NCI-H1694 treated with DMSO at 0.1 percent for 48 hours (cell line): Measurements from ENCODE around the gene PIP5K1C.

Source experiments
- DNase-seq: peaks from one replicate; lab custom pipeline; 2025; lab: John Stamatoyannopoulos, UW

The PIP5K1C gene

DNA sequence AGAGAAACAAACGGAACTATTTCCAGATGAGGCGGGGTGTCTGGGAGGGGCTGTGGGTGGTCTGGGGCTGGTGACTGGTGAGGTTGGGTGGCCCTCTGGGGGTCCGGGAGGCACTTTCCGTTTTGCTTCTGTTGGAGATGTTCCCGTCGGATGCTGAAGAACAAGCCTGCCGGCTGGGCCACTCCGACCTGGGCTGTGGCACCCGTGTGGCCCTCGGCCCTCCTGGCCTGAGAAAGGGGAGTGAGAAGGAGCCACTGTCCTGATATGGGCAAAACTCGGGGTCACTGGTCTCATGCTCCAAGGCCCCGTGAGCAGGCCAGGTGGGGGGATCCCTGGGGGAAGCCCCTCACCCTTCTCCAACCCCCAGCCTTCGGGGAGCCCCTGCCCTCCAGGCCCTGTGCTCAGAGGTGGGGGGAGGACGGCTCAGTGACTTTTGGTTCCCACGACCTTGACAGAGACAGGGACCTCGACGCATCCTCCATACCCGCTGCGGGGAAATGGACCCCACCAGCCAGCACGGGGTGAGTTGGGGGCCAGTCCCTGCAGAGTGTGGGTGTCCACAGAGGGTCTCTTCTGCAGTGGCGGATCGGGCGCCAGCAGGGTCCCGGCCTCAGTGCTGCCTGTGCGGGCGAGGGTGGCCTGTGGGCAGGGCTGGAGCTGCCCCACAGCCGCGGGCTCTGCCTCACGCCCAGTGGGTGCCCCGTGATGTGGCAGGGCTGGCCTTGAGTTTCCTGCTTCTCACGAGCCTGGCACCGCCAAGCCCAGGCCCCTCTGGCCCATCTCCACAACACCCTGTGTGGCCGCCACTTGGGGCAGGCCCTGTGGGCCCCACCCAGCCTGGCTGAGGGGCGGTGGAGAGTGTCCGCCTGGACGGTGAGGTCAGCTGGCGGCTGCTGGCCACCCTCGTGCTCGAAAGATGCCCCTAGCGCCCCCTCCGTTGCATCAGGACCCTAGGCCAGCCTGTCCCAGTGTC is 89.2 kb downstream of the PIP5K1C start:
- no peak for DNase-seq

DNA sequence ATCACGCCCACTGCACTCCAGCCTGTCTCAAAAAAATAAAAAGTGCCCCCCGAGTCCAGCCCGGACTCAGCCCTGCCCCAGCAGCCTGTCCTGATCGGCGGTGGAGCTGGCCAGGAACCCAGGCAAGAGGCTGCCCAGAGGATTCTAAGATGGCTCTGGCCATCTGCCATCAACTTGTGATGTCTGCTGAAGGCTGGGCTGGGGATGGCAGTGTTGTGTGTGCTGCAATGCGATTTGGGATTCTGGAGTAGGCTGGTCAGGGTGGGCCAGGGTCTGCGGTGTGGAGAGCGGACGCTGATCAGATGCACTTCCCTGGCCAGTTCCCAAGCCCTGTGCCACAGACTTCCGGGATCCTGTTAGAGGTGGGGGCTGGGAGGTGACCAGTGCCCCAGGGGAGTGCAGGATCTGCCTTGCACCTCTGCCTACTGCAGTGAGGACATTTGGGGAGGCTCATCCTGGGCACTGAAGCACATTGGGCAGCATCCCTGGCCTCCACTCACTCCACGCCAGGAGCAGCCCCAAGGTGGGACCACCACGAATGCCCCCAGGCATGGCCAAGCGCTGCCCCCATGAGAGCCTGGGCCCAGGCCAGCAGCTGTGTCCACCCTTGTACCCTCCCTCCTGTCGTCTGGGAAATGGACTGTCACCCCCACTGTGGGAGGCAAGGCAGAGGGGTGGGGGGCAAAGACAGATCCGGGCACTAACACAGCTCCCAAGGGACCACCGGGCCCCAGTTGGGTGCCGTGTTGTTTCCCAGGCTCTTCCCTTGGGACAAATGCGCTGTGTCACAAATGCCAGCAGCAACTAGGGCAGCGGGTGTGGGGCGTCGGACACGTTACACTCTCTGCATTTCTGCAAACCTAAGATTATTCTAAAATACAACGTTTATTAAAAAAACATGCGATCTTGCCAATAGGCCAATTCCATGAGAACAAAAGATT is 90.2 kb downstream of the PIP5K1C start:
- no peak for DNase-seq

GRCh38 chr19:3608750-3609322 is 91.4 kb downstream of the PIP5K1C start:
- no peak for DNase-seq

GRCh38 chr19:3608079-3608641 is 92.1 kb downstream of the PIP5K1C start:
- no peak for DNase-seq

GRCh38 chr19:3607303-3608078 is 92.8 kb downstream of the PIP5K1C start:
- no peak for DNase-seq

DNA sequence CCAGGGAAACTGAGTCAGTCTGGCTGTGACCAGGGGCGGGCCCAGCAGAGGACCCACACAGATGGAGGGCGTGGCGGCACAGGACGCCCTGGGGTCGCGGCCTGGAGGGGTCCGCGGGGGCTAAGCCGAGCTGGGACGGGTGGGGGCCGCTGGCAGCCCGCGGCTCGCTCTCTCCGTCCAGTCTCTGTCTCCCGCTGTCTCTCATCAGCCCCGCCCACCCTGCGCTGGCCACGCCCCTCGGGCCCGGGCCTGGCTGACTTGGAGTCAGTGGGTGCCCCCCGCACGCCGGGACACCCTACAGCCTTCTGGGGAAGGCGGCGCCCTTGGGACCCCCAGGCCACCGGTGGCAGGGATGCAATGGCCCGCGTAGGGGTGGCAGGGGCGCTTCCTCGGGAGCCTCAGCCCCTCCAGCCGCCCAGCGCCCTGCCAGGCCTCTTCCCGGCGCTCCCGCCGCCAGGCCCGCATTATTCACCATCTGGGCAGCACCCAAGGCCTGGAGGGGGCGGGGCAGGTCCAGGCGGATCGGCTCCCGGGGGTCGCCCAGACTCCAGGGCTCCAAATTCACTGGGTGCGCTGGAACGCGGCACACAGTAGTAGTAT is 93.5 kb downstream of the PIP5K1C start, which contains the start of gene TBXA2R:
Gene TBXA2R, minus strand, starts transcription at position 186 of the 600 bp plus-strand sequence. CDS start 6,241 bp downstream, outside the sequence.
- no peak for DNase-seq

- no peak for DNase-seq
Measured at GRCh38 chr19:3606174-3606689, 94.0 kb downstream of the PIP5K1C start.

DNA sequence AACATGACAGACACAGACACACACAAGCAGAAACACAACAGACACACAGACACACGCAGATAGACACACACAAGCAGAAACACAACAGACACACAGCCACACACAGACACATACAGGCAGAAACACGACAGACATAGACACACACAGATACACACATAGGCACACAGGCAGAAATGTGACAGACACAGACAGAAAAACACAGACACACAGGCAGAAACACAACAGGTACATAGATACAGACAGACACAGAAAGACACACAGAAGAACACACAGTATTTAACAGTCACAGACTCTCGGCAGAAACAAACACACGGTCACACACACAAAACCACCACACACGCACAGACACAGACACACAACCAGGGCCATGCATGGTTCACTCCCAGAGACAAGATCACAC is 94.5 kb downstream of the PIP5K1C start:
- no peak for DNase-seq

DNA sequence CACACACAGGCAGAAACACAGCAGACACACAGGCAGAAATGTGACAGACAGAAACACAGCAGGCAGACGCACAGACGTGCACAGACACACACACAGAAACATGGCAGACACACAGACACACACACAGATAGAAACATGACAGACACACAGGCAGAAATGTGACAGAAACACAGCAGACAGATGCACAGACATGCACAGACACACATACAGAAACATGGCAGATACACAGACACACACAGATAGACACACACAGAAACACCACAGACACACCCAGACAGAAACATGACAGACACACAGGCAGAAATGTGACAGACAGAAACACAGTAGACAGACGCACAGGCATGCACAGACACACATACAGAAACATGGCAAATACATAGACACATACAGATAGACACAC is 94.9 kb downstream of the PIP5K1C start:
- no peak for DNase-seq

- no peak for DNase-seq
Measured at GRCh38 chr19:3604987-3605343, 95.3 kb downstream of the PIP5K1C start.

GRCh38 chr19:3604227-3604986 is 95.9 kb downstream of the PIP5K1C start:
- no peak for DNase-seq

GRCh38 chr19:3603121-3603811 is 97.0 kb downstream of the PIP5K1C start:
- no peak for DNase-seq

- no peak for DNase-seq
Measured at GRCh38 chr19:3601021-3601420, 99.2 kb downstream of the PIP5K1C start.

DNA sequence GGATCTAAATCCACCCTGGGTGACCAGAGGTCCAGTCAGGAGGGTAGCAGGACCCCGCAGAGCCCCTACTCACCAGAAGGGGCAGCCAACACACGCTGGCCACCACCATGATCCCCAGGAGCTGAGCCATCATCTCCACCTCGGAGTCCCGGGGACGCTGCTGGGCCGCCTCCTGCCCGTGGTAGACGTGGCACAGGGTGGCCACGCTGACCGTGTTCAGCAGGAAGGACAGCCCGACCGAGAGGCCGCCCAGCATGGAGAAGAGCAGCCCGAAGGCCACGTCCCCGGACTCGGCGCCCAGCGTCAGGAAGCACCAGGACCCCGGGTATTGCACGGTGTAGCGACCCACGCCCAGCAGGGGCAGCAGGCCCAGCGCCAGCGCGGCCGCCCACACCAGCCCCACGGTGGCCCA is 100.5 kb downstream of the PIP5K1C start:
- DNase-seq: no peak

DNA sequence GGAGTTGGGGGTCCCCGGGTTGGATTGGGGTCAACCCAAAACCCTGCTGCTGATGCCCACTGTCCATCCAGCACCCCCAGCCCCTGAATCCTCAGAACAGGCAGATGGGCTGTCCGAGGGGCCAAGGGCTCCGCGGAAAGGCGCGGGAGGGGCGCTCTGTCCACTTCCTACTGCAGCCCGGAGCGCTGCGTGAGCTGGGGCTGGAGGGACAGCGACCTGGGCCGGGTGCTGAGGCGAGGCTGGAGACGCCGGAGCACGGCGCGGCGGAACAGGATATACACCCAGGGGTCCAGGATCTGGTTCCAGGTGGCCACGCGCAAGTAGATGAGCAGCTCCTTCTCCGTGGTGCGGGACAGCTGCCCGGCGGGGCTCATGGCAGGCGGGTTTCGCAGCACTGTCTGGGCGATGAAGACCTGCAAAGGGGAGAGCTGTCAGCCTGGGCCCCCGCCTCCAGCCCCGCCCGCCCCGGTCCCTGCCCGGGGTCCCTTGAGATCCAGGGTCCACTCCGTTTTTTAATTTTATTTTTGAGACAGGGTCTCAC is 104.7 kb downstream of the PIP5K1C start:
- DNase-seq: no peak

DNA sequence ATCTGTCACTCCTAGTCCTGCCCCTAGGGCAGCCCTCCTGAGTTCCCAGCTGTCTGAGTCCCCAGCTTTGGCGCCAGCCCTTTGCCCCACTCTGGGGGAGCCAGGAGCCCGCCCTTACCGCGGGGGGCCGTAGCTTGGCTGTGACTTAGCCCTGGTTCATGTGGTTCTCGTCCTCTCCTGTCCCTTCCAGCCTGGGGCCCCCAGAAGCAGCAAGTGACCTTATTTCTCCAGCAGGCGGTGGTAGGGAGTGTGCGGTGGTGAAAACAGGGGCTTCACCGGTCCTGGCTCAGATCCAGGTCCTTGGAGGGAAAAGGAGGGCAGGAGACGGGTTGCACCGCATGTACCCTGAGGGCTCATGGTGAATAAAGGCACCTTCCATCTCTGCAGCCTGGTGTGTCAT is 107.1 kb downstream of the PIP5K1C start:
- no peak for DNase-seq

- DNase-seq: no peak
Measured at GRCh38 chr19:3591876-3592613, 108.2 kb downstream of the PIP5K1C start.
